ENCODE data around the gene IL1RAPL2. TPM values are rescaled to one million over a fixed set of nuclear protein-coding genes. Genes with fewer than 3 reads are reported as not detected.
"Not testable (repeated sequence)": the region's sequence is repeated elsewhere in the genome, so short reads cannot be mapped to it uniquely, and the experiment has no call there.

IL1RAPL2 gene
- total RNA-seq, 1 experiment from 2014 or later: not detected

- peak; percentile 11 for DNase-seq (ENCODE audit: low read depth)
Observed at GRCh38 chrX:105608745-105609144, 1042.7 kb downstream of the IL1RAPL2 start.

GRCh38 chrX:105609530-105609929 lies 1043.5 kb downstream of the IL1RAPL2 start:
- DNase-seq (ENCODE audit: low read depth): no peak

GRCh38 chrX:105610411-105610810 lies 1044.4 kb downstream of the IL1RAPL2 start:
- peak; percentile 1 for DNase-seq (ENCODE audit: low read depth)

- no peak for DNase-seq (ENCODE audit: low read depth)
Observed at GRCh38 chrX:105618393-105619101, 1052.5 kb downstream of the IL1RAPL2 start.

DNA sequence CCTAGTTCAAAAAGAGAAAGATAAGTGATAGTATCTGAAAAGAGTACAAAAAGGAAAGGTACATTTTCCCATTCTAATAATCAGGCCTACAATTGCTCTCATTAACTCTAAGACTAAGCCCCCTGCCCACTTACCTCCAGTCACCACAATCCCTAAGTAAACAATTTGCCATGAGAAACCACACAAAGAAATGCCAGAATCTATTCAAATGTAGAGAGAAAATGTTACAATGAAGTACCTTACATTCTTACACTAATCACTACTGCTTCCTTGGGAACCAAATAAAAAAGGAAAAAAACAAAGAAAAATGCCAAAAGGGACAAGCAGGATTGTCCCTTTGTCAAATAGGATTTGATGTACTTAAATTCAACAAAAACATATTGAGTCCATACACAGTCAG lies 1068.2 kb downstream of the IL1RAPL2 start:
- DNase-seq (ENCODE audit: low read depth): no peak

GRCh38 chrX:105635794-105636193 lies 1069.8 kb downstream of the IL1RAPL2 start:
- DNase-seq (ENCODE audit: low read depth): no peak

DNA sequence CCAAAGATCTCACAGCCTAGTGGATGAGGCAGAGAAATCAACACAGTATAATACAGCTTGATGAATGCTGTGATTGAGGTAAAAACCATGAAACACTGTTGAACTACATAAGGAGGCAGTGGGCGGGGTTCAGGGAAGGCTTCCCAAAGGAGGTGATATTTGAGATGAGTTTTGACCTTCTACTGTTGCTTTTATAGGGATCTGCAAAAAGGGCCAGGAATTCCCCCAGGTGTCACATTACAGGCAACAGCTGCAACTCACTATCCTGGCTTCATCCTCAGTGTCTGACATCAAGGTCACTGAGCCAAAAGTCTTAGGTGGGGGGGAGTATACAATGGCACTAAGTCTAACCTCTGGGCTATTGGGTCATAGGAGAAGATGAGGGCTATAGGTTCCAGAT lies 1070.7 kb downstream of the IL1RAPL2 start:
- DNase-seq (ENCODE audit: low read depth): peak; percentile 13

DNA sequence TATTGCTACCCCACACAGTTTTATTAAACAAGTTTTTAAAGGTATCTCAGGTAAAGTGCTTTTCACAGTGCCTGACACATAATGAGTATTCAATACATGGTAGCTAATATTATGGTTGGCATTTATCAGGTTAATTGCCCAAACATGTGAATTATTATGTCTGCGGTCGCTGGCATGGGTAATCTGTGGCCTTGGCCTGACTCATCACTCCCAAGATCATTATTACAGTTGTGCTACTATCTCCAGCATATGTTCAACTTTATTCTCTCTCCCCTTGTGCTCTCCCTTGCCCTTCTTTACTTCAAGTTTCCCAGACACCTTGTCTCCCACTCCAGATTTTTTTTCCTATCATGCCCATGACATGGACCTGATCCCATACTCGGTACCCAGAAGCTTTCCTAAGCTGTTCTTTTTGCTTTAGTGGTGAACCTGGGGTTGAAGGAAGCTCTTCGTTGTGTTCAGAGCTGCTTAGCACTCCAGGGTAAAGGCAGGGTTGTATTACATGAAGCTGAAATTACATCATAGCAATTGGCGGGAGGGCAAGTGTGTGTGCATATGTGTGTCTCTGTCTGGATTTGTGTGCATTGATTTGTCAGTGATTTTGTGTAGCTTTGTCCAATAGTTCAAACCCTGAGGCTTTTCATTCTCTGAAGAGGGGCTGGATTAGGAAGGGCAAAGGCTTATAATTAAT lies 1079.8 kb downstream of the IL1RAPL2 start:
- DNase-seq (ENCODE audit: low read depth): peak; percentile 41

DNA sequence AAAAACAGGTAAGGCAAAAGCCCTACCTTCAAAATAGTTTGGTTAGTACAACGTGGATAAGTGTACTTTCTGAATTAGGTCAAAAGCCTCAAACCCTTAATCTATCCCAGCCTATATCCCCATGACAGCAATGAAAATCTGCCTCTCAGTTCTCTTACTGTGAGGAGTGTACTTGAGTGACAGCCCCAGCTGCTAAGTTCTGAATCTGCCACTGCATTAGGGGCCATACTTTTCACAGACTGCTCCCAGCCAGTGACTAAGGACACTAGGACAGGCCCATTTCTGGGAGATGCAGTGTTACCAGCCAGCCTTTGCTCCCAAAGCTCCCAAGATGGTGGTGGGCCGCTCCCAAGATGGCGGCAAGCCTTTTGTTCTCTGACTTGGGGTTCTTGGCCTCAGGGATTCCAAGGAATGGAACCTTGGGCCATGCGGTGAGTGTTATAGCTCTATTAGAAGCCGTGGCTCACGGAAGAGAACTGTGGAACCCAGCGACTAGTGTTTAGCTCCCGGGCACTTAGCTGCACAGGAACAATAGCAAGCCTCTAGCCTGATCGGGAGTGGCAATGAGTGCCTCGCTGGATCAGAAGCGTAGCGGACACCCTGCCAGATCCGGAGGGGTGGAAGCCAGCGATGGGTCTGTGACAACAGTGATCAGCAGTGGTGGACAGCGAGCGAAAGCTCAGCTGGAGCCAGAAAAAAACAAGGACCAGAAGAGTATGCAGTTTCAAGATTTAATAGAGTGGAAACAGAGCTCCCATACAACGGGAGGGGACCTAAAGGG lies 1080.8 kb downstream of the IL1RAPL2 start:
- no peak for DNase-seq (ENCODE audit: low read depth)

DNA sequence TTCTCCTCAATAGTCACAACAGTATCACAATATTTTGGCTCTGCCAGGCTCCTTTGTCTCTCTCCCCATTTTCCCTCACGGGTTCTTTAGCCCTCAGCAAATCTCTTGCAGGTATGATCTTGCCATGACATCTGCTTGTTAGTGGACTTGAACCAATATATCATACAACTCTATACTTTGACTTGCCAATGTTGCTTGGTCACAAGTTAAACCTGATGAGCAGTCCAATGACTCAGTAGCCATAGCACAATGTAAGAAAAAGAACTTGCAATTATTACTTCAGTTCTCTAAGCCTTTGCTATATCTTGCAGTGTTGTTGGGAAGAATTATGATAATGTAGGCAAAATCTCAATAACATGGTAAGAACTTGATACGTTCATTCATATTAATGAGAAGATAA lies 1081.8 kb downstream of the IL1RAPL2 start:
- no peak for DNase-seq (ENCODE audit: low read depth)

GRCh38 chrX:105648732-105649131 lies 1082.7 kb downstream of the IL1RAPL2 start:
- no peak for DNase-seq (ENCODE audit: low read depth)

- DNase-seq (ENCODE audit: low read depth): no peak
Observed at GRCh38 chrX:105650577-105650976, 1084.6 kb downstream of the IL1RAPL2 start.

- DNase-seq (ENCODE audit: low read depth): no peak
Observed at GRCh38 chrX:105650986-105651385, 1085.0 kb downstream of the IL1RAPL2 start.

GRCh38 chrX:105653891-105654290 lies 1087.9 kb downstream of the IL1RAPL2 start:
- no peak for DNase-seq (ENCODE audit: low read depth)

DNA sequence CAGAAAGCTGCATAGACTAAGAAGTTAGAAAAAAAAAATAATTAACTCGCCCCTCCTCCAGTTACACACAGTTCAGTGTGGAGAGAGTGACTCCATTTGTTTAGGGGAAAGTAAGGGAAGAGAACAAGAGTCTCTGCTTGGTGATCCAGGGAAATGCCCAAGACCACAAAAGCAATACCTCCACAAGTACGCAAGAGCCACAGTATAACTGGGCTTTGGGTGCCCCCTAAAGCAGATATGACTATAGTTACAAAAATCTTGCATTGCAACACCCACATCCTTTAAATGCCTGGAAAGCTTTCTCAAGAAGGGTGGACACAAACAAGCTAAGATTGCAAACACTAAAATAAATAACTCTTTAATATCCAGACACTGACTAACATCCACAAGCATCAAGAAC lies 1092.1 kb downstream of the IL1RAPL2 start:
- peak; percentile 2 for DNase-seq (ENCODE audit: low read depth)

- DNase-seq (ENCODE audit: low read depth): no peak
Observed at GRCh38 chrX:105662248-105662647, 1096.2 kb downstream of the IL1RAPL2 start.

DNA sequence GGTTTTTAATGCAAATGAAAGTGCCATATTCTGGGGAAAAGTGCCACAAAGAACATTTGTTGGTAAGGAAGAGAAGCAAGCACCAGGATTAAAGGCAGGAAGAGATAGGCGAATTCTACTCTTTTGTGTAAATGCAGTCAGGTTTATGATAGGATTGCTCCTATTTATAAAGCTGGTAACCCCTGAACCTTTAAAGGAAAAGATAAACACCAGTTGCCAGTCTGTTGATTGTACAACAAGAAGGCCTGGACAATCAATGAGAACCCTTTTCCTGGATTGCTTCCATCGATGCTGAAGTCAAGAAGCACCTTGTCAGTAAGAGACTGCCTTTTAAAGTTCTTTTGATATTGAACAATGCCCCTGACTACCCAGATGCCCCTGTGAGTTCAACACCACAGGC lies 1098.2 kb downstream of the IL1RAPL2 start:
- DNase-seq (ENCODE audit: low read depth): no peak

DNA sequence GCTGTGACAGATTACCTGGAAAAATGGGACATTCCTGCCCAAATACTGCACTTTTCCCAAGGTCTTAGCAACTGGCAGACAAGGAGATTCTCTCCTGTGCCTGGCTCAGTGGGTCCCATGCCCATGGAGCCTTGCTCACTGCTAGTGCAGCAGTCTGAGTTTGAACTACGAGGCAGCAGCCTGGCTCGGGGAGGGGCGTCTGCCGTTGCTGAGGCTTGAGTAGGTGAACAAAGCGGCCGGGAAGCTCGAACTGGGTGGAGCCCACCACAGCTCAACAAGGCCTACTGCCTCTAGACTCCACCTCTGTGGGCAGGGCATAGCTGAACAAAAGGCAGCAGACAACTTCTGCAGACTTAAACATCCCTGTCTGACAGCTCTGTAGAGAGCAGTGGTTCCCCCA lies 1118.3 kb downstream of the IL1RAPL2 start:
- not testable (repeated sequence) for DNase-seq (ENCODE audit: low read depth)

DNA sequence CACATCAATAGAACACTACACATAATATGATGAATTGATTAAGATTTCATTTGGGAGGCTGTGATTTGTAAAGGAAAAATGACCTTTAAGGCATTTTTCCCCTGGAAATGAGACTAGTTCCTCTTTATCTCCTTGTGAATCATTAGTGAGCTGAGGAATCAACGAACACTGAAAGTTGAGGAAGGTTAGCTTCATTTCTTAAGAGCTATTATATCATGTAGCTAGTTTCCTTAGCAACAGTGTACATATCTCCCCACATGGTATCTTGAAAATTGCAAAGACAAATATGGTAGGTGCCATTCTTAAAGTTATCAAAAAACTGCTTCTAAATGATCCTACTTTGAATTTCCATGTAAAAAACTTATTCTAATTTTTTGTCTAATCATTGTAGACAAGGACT lies 1128.8 kb downstream of the IL1RAPL2 start:
- no peak for DNase-seq (ENCODE audit: low read depth)

DNA sequence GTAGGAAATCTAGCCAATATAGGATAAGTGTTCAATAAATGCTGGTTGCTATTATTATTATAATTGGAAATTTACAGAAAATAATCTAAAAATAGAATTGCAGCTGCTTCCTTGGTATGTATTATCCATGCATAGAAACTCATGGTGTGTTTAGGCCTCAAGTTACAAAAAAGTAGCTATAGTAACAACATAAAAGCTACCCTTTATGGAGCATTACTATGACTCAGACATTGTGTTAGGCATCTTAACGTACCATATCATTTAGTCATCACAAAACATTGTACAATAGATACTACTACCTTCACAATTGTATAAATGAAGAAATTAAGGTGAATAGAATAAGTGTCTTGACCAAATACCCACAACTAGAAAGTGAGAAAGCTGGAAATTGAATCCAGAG lies 1129.5 kb downstream of the IL1RAPL2 start:
- DNase-seq (ENCODE audit: low read depth): peak; percentile 8

DNA sequence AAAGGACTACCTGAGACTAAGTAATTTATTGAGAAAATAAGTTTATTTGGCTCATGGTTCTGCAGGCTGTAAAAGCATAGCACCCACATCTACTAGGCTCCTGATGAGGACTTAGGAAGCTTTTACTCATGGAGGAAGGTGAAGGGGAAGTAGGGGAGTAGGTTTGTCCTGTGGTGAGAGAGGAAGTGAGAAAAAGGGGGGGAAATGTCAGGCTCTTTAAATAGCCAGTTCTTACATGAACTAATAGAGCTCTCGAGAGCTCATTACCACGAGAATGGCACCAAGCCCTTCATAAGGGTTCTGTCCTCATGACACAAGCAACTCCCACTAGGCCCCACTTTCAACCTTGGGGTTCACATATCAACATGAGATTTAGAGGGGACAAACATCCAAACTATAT lies 1130.9 kb downstream of the IL1RAPL2 start:
- DNase-seq (ENCODE audit: low read depth): no peak

GRCh38 chrX:105697984-105698781 lies 1132.2 kb downstream of the IL1RAPL2 start:
- peak; percentile 38 for DNase-seq (ENCODE audit: low read depth)
